Endothelial cell of umbilical vein (primary cell): ENCODE data around the gene SCAANT1. TPM values are rescaled to one million over a fixed set of nuclear protein-coding genes. Genes with fewer than 3 reads are reported as not detected.
A peak's percentile ranks its signal among the peaks of the same experiment; 100 is the strongest.

ENCODE experiments used
- BruUV-seq: library from RNA; stranded (reverse); fragments of 400-500 nt; replicated peaks from 2 replicates; lab custom pipeline; 2021; lab: Mats Ljungman, UMichigan
- CTCF ChIA-PET: fragments of 300-600, 350-600 bp; sonication (Branson Sonifier 250); formaldehyde crosslinking; loops from one replicate; lab custom pipeline; 2021; ENCODE audit warnings: antibody characterized with exemption, inconsistent platforms; lab: Charles Lee
- POLR2A ChIA-PET: fragments of 300-600, 350-600 bp; sonication (Branson Sonifier 250); formaldehyde crosslinking; loops from one replicate; lab custom pipeline; 2021; ENCODE audit warnings: antibody characterized with exemption, inconsistent platforms; lab: Charles Lee
- DNase-seq: peaks from one replicate; pipeline ENCODE4 v3.0.0-alpha.2; 2011; ENCODE audit warnings: low read depth, low spot score
- FAIRE-seq: peaks from 2 replicates; lab custom pipeline; 2011; peaks lifted over from hg19 to GRCh38; lab: Jason Lieb, UNC
- H2AFZ ChIP-seq: 2 replicates; pipeline ENCODE4 v1.6.0; 2012; ENCODE audit warnings: low read depth, low read length, control low read depth, inconsistent platforms
- H3K27ac ChIP-seq: 2 replicates; pipeline ENCODE4 v1.5.1; 2011; ENCODE audit warnings: low read depth, mild to moderate bottlenecking, control low read depth, low read length, moderate library complexity; ENCODE audit not compliant: insufficient read depth
- H3K27me3 ChIP-seq, 2 experiments: 2 replicates each; pipeline versions ENCODE4 v1.6.0 to v1.6.1; 2011; ENCODE audit warnings: low read length in 2 of 2, mixed read lengths in 1 of 2; ENCODE audit not compliant: control insufficient read depth in 2 of 2, insufficient read depth in 2 of 2
- H3K36me3 ChIP-seq, 2 experiments: 2 replicates in 1 of 2; 3 replicates in 1 of 2; pipeline ENCODE4 v1.5.1; 2011; ENCODE audit warnings: low read length in 2 of 2, mild to moderate bottlenecking in 1 of 2, moderate library complexity in 1 of 2; ENCODE audit not compliant: control insufficient read depth in 2 of 2, insufficient read depth in 2 of 2; ENCODE audit errors: extremely low read depth in 1 of 2
- H3K4me1 ChIP-seq: 3 replicates; pipeline ENCODE4 v1.5.1; 2011; ENCODE audit warnings: mild to moderate bottlenecking, low read length; ENCODE audit not compliant: control insufficient read depth, insufficient read depth; ENCODE audit errors: extremely low read depth
- H3K4me2 ChIP-seq: 2 replicates; pipeline ENCODE4 v1.6.1; 2011; ENCODE audit warnings: low read length, control low read depth, mixed read lengths; ENCODE audit not compliant: insufficient read depth
- H3K4me3 ChIP-seq, 3 experiments: fragments of 200-600 bp in 1 of 3; sonication (generic), shearing (Covaris generic) in 1 of 3; replicated peaks in 1 of 3; 2 replicates each; pipeline ENCODE4 v1.5.1; 2011 to 2016; ENCODE audit warnings: control low read depth in 3 of 3, low read length in 3 of 3, mild to moderate bottlenecking in 2 of 3, inconsistent platforms in 1 of 3, low read depth in 1 of 3, moderate library complexity in 1 of 3; ENCODE audit not compliant: insufficient read depth in 1 of 3
- H3K79me2 ChIP-seq: 2 replicates; pipeline ENCODE4 v1.6.0; 2012; ENCODE audit warnings: low read length, inconsistent platforms; ENCODE audit not compliant: control insufficient read depth, insufficient read depth
- H3K9ac ChIP-seq: replicated peaks from 2 replicates; pipeline ENCODE3; 2011; ENCODE audit warnings: low read length, control low read depth; ENCODE audit not compliant: insufficient read depth; ENCODE audit errors: extremely low read depth
- H3K9me1 ChIP-seq: replicated peaks from 3 replicates; pipeline ENCODE4 v1.6.0; 2011; ENCODE audit warnings: mild to moderate bottlenecking, low read length; ENCODE audit not compliant: control insufficient read depth, insufficient read depth; ENCODE audit errors: extremely low read depth
- H3K9me3 ChIP-seq: replicated peaks from 2 replicates; pipeline ENCODE4 v1.5.1; 2012; ENCODE audit warnings: low read length, inconsistent platforms; ENCODE audit not compliant: control insufficient read depth, insufficient read depth
- H4K20me1 ChIP-seq: replicated peaks from 2 replicates; pipeline ENCODE3; 2011; ENCODE audit warnings: mild to moderate bottlenecking, low read length; ENCODE audit not compliant: control insufficient read depth, insufficient read depth; ENCODE audit errors: extremely low read depth
- CTCF ChIP-seq, 2 donors: IDR thresholded peaks; 1 replicate in 1 of 2; 2 replicates in 1 of 2; pipeline ENCODE4 v1.5.1; 2011; ENCODE audit warnings: low read length in 2 of 2, mild to moderate bottlenecking in 2 of 2, moderate library complexity in 2 of 2, control low read depth in 1 of 2, inconsistent platforms in 1 of 2, low read depth in 1 of 2; ENCODE audit not compliant: insufficient read depth in 1 of 2; ENCODE audit errors: extremely low read depth in 1 of 2
- EZH2 ChIP-seq: IDR thresholded peaks from 2 replicates; pipeline ENCODE4 v1.6.1; 2012; ENCODE audit warnings: borderline replicate concordance, low read depth, mild to moderate bottlenecking, moderate library complexity, low read length, inconsistent platforms; ENCODE audit not compliant: severe bottlenecking
- FOS ChIP-seq: IDR thresholded peaks from 2 replicates; pipeline ENCODE4 v1.6.1; 2011; ENCODE audit warnings: mild to moderate bottlenecking, low read length, moderate library complexity, borderline replicate concordance; ENCODE audit not compliant: insufficient read depth
- GATA2 ChIP-seq: IDR thresholded peaks from 2 replicates; pipeline ENCODE4 v1.7.0; 2011; ENCODE audit warnings: low read depth, mild to moderate bottlenecking, moderate library complexity, mixed read lengths, low read length; ENCODE audit not compliant: insufficient read length, insufficient read depth
- JUN ChIP-seq: IDR thresholded peaks from 2 replicates; pipeline ENCODE4 v1.6.1; 2011; ENCODE audit warnings: borderline replicate concordance, low read depth; ENCODE audit not compliant: insufficient read length, insufficient read depth
- MAX ChIP-seq: IDR thresholded peaks from 2 replicates; pipeline ENCODE4 v1.6.1; 2011; ENCODE audit not compliant: insufficient read depth, insufficient read length
- MYC ChIP-seq: IDR thresholded peaks from one replicate; pipeline ENCODE4 v1.6.1; 2011; ENCODE audit warnings: mild to moderate bottlenecking, low read depth, low read length
- POLR2A ChIP-seq: IDR thresholded peaks from 2 replicates; pipeline ENCODE4 v1.6.1; 2012; ENCODE audit warnings: low read depth, mild to moderate bottlenecking, control low read depth, low read length
- POLR2AphosphoS5 ChIP-seq: IDR thresholded peaks from 2 replicates; pipeline ENCODE4 v1.6.1; 2012; ENCODE audit warnings: low read depth, mild to moderate bottlenecking, control low read depth, low read length, moderate library complexity; ENCODE audit not compliant: insufficient read depth
- dilution Hi-C: fragments of 300-500 bp; cut with MboI; formaldehyde crosslinking; loops from one replicate; pipeline ENCODE4 v1.15.0; 2019; ENCODE audit warnings: low sequenced_read_pairs; ENCODE audit not compliant: extremely low pct_ligation_motif_present
- intact Hi-C: fragments of 100-400 bp; cut with micrococcal nuclease; formaldehyde crosslinking; loops from one replicate; pipeline ENCODE4 v1.10.0; 2022
- polyA plus RNA-seq, 4 experiments: library from polyadenylated mRNA; depleted of rRNA in 3 of 4; stranded (reverse) in 3 of 4; unstranded in 1 of 4; fragments of >200 nt; gene quantifications; 2 replicates each; pipeline versions ENCODE4 v1.2.1 to v1.2.3, GENCODE V29; 2011 to 2012; ENCODE audit warnings: missing spikeins in 1 of 4
- total RNA-seq: library from RNA; stranded (reverse); gene quantifications from 2 replicates; pipeline ENCODE4 v1.2.3, GENCODE V29; 2021

Gene SCAANT1
- total and polyA plus RNA-seq, 2 donors (not counting 3 experiments of a cell fraction or from before 2014, with no cell fraction given) = not detected

GRCh38 chr3:63910001-63910400 is 2.2 kb downstream of the SCAANT1 start:
- Histone ChIP-seq H3K4me1 (peaks cover 24% of the 10 kb centered on the region), H3K27me3 (no peaks in the 10 kb centered on the region), H3K36me3 (peaks cover 0 to 2% of the 10 kb centered on the region in 2 experiments), H3K4me3 (no peak overlapping the region), H3K4me2 (no peak overlapping the region), H3K9me1 (no peaks in the 10 kb centered on the region), H2AFZ (no peak overlapping the region), H3K9ac (no peak overlapping the region), H3K79me2 (peaks cover 18% of the 10 kb centered on the region), H4K20me1 (no peaks in the 10 kb centered on the region), H3K9me3 (no peaks in the 10 kb centered on the region), H3K27ac (no peak overlapping the region)
- intact Hi-C loops = loop anchor here (5.0 kb wide), 2 partner anchors 52 to 88 kb away; no protein-coding TSS in a partner anchor
- DNase-seq (no peak), FAIRE-seq (peak; percentile 24)
- TF ChIP-seq MYC (no peak), CTCF (IDR thresholded peaks at IDR 0.05; ENCODE audit: extremely low read depth in 1 of 2, insufficient read depth in 1 of 2, low read depth in 1 of 2, low read length in 2 of 2) (no peak), JUN (no peak), FOS (no peak), MAX (no peak), POLR2A (no peak), POLR2AphosphoS5 (no peak), GATA2 (no peak), EZH2 (no peak)
- no TSS peak for BruUV-seq
- POLR2A ChIA-PET = no interaction called here
- dilution Hi-C loops = no loop called here
- CTCF ChIA-PET = interaction anchor here (0.9 to 3.0 kb wide), 3 partner anchors 9 to 84 kb away, joined by 3 to 8 read pairs (median 3); no protein-coding TSS in a partner anchor
